Suprapubic skin (tissue), 4 donors: ENCODE data around the gene ARHGEF39. TPM values are rescaled to one million over a fixed set of nuclear protein-coding genes. Genes with fewer than 3 reads are reported as not detected.

Source experiments
- DNase-seq, 2 donors: peaks; one replicate each; pipeline ENCODE4 v3.0.0-alpha.2; 2019; ENCODE audit warnings: low spot score in 2 of 2
- H3K27ac ChIP-seq: fragments of 200-600 bp; sonication (generic); one replicate; pipeline ENCODE4 v1.5.1; 2019
- H3K27me3 ChIP-seq: fragments of 200-600 bp; sonication (generic); one replicate; pipeline ENCODE4 v1.5.1; 2019
- H3K36me3 ChIP-seq: fragments of 200-600 bp; sonication (generic); one replicate; pipeline ENCODE4 v1.5.1; 2019
- H3K4me1 ChIP-seq: fragments of 200-600 bp; sonication (generic); one replicate; pipeline ENCODE4 v1.5.1; 2019
- H3K4me3 ChIP-seq: fragments of 200-600 bp; sonication (generic); one replicate; pipeline ENCODE4 v1.5.1; 2019; ENCODE audit warnings: mild to moderate bottlenecking
- H3K9me3 ChIP-seq: fragments of 200-600 bp; sonication (generic); one replicate; pipeline ENCODE4 v1.5.1; 2019
- EP300 ChIP-seq: sonication (generic); formaldehyde crosslinking; IDR thresholded peaks from one replicate; pipeline ENCODE4 v1.6.1; 2017; ENCODE audit warnings: antibody characterized with exemption
- POLR2A ChIP-seq, 2 donors: fragments of 450-650 bp; IDR thresholded peaks; one replicate each; pipeline ENCODE4 v1.6.1; 2017; ENCODE audit warnings: antibody characterized with exemption in 2 of 2, mild to moderate bottlenecking in 2 of 2, moderate library complexity in 2 of 2
- POLR2AphosphoS5 ChIP-seq, 3 donors: sonication (generic); formaldehyde crosslinking; IDR thresholded peaks; one replicate each; pipeline ENCODE4 v1.6.1; 2017; ENCODE audit warnings: antibody characterized with exemption in 3 of 3
- WGBS: methylation state at CpG from one replicate; pipeline ENCODE4 v1.1.5; 2018; 5-methylcytosine and 5-hydroxymethylcytosine counted together
- total RNA-seq, 4 donors: library from RNA; depleted of rRNA; stranded (reverse); fragments of >200 nt; gene quantifications; one replicate each; pipeline ENCODE4 v1.1.0, GENCODE V29; 2016
- TF ChIP-seq, protein P1 (sequence below), 2 donors: fragments of 200-600 bp in 1 of 2; fragments of 450-650 bp in 1 of 2; sonication (generic) in 1 of 2; IDR thresholded peaks; one replicate each; pipeline ENCODE4 v1.5.1; 2016 to 2019; ENCODE audit warnings: antibody characterized with exemption in 2 of 2, mild to moderate bottlenecking in 1 of 2, moderate library complexity in 1 of 2

The ARHGEF39 gene
- total RNA-seq, 4 donors from 2014 or later = 0.34 to 11.3 (median 1.9) TPM

GRCh38 chr9:35710818-35711500 is 46.0 kb upstream of the ARHGEF39 start:
- H3K27ac ChIP-seq = no peak overlapping the region
- no peaks in the 10 kb centered on the region for H3K9me3 ChIP-seq
- 75% methylated on average over 5 of the region's 7 CpGs for WGBS
- TF ChIP-seq, protein P1, sequence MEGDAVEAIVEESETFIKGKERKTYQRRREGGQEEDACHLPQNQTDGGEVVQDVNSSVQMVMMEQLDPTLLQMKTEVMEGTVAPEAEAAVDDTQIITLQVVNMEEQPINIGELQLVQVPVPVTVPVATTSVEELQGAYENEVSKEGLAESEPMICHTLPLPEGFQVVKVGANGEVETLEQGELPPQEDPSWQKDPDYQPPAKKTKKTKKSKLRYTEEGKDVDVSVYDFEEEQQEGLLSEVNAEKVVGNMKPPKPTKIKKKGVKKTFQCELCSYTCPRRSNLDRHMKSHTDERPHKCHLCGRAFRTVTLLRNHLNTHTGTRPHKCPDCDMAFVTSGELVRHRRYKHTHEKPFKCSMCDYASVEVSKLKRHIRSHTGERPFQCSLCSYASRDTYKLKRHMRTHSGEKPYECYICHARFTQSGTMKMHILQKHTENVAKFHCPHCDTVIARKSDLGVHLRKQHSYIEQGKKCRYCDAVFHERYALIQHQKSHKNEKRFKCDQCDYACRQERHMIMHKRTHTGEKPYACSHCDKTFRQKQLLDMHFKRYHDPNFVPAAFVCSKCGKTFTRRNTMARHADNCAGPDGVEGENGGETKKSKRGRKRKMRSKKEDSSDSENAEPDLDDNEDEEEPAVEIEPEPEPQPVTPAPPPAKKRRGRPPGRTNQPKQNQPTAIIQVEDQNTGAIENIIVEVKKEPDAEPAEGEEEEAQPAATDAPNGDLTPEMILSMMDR (IDR thresholded peaks at IDR 0.05) = no peak
- TF ChIP-seq POLR2A (IDR thresholded peaks at IDR 0.05) (no peak), EP300 (no peak), POLR2AphosphoS5 (IDR thresholded peaks at IDR 0.05) (no peak)
- H3K4me1 ChIP-seq = no peaks in the 10 kb centered on the region
- DNase-seq = no peak
- H3K36me3 ChIP-seq = peaks cover 98% of the 10 kb centered on the region
- no peaks in the 10 kb centered on the region for H3K27me3 ChIP-seq
- H3K4me3 ChIP-seq = no peak overlapping the region

GRCh38 chr9:35708146-35708545 is 43.2 kb upstream of the ARHGEF39 start:
- no peaks in the 10 kb centered on the region for H3K27me3 ChIP-seq
- H3K4me1 ChIP-seq = no peaks in the 10 kb centered on the region
- no peak overlapping the region for H3K4me3 ChIP-seq
- no peak overlapping the region for H3K27ac ChIP-seq
- H3K36me3 ChIP-seq = peaks cover 98% of the 10 kb centered on the region
- H3K9me3 ChIP-seq = no peaks in the 10 kb centered on the region
- WGBS = 100% methylated on average over 4 of the region's 4 CpGs
- DNase-seq = no peak
- TF ChIP-seq POLR2A (IDR thresholded peaks at IDR 0.05) = no peak
- TF ChIP-seq, protein P1 (IDR thresholded peaks at IDR 0.05) = no peak
- no peak for TF ChIP-seq EP300

GRCh38 chr9:35706951-35707350 is 42.0 kb upstream of the ARHGEF39 start:
- TF ChIP-seq POLR2A (IDR thresholded peaks at IDR 0.05) (no peak), EP300 (no peak), POLR2AphosphoS5 (IDR thresholded peaks at IDR 0.05) (no peak)
- TF ChIP-seq, protein P1 (IDR thresholded peaks at IDR 0.05) = no peak
- Histone ChIP-seq H3K27ac (no peak overlapping the region), H3K4me1 (no peaks in the 10 kb centered on the region), H3K9me3 (no peaks in the 10 kb centered on the region), H3K36me3 (peaks cover 98% of the 10 kb centered on the region), H3K4me3 (no peak overlapping the region), H3K27me3 (no peaks in the 10 kb centered on the region)
- no peak for DNase-seq
- WGBS = 95% methylated on average over 10 of the region's 10 CpGs

DNA sequence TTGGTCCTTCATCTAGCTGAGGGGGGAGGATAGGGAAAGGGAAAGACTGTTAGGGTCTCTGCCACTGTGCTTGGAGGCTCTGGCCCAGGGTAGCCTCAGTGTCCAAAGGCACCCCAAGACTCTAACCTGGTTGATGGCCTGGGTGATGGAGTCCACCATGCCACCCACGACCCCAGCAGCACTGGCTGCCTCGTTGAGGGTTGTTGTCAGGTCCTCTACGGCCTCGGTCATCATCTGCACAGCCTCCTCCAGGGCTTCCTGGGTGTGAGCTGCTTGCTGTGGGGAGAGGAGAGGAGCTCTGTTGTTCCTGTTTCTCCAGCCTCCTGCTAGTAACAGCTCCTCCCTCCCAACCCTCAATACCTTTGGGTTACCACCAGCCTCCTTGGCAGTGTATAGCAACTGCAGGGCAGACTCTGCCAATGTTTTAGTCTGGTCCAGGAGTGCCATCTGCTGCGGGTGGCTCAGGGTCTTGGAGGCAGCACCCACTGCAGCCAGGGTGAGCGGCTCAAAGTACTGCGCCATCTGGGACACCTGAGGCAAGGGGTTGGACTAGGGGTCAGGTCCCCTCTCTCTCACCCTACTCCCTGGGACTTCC is 40.9 kb upstream of the ARHGEF39 start:
- Histone ChIP-seq H3K4me3 (no peak overlapping the region), H3K36me3 (peaks cover 98% of the 10 kb centered on the region), H3K9me3 (no peaks in the 10 kb centered on the region), H3K27me3 (no peaks in the 10 kb centered on the region), H3K4me1 (no peaks in the 10 kb centered on the region), H3K27ac (no peak overlapping the region)
- WGBS = 80% methylated on average over 4 of the region's 7 CpGs
- DNase-seq = no peak
- TF ChIP-seq, protein P1 (IDR thresholded peaks at IDR 0.05) = no peak
- TF ChIP-seq POLR2AphosphoS5 (IDR thresholded peaks at IDR 0.05) (no peak), EP300 (no peak), POLR2A (IDR thresholded peaks at IDR 0.05) (no peak)

GRCh38 chr9:35705372-35705771 is 40.4 kb upstream of the ARHGEF39 start:
- H3K27me3 ChIP-seq = no peaks in the 10 kb centered on the region

More at GRCh38 chr9:35705372-35705771, 40.4 kb upstream of the ARHGEF39 start:
- no peaks in the 10 kb centered on the region for H3K9me3 ChIP-seq
- no peak for DNase-seq
- H3K36me3 ChIP-seq = peaks cover 98% of the 10 kb centered on the region
- no peaks in the 10 kb centered on the region for H3K4me1 ChIP-seq
- TF ChIP-seq EP300 (no peak), POLR2AphosphoS5 (IDR thresholded peaks at IDR 0.05) (no peak), POLR2A (IDR thresholded peaks at IDR 0.05) (no peak)
- TF ChIP-seq, protein P1 (IDR thresholded peaks at IDR 0.05) = no peak
- H3K4me3 ChIP-seq = no peak overlapping the region
- 89% methylated on average over 8 of the region's 8 CpGs for WGBS
- no peak overlapping the region for H3K27ac ChIP-seq
